ENCODE results near the gene SLC38A5. TPM values are rescaled to one million over a fixed set of nuclear protein-coding genes. Genes with fewer than 3 reads are reported as not detected.

Gene SLC38A5
- total and polyA plus RNA-seq, 2 experiments from 2014 or later: 20.7 to 47.7 TPM

GRCh38 chrX:48461830-48462229 lies 8.2 kb downstream of the SLC38A5 start:
- Histone ChIP-seq H4K20me1 (replicated peaks; ENCODE audit: insufficient read depth) (no peaks in the 10 kb centered on the region), H3K27ac (ENCODE audit: low read depth) (no peak overlapping the region), H3K4me3 (no peak overlapping the region), H3K9me2 (ENCODE audit: insufficient read depth) (no peaks in the 10 kb centered on the region), H3K79me2 (replicated peaks; ENCODE audit: insufficient read depth) (no peaks in the 10 kb centered on the region), H3K27me3 (ENCODE audit: insufficient read depth) (no peaks in the 10 kb centered on the region), H3F3A (replicated peaks; ENCODE audit: low read depth) (no peaks in the 10 kb centered on the region), H3K4me1 (ENCODE audit: insufficient read depth) (no peaks in the 10 kb centered on the region), H2AFZ (no peak overlapping the region), H3K4me2 (no peak overlapping the region), H3K36me3 (ENCODE audit: insufficient read depth) (no peaks in the 10 kb centered on the region; the same call in 1 of the 2 replicates)
- DNase-seq (ENCODE audit: low spot score): no peak
- H3K9me3 Mint-ChIP-seq: no peaks in the 10 kb centered on the region; the same call in 1 of the 3 replicates
- peaks cover 62% of the 10 kb centered on the region for H3K36me3 Mint-ChIP-seq (ENCODE audit: low read depth)
- ATAC-seq: no peak
- H3K27me3 Mint-ChIP-seq (ENCODE audit: insufficient read depth, low read depth, poor library complexity): peaks cover 2% of the 10 kb centered on the region
- no peak overlapping the region for H3K27ac Mint-ChIP-seq
- TF ChIP-seq ETS1 (IDR thresholded peaks at IDR 0.05) (no peak), STAT1 (IDR thresholded peaks at IDR 0.05; ENCODE audit: unreplicated experiment) (no peak), ZNF331 (CRISPR knock-in tag; IDR thresholded peaks at IDR 0.05; ENCODE audit: low read depth) (no peak), REST (IDR thresholded peaks at IDR 0.05; ENCODE audit: unreplicated experiment) (no peak), EZH2phosphoT487 (IDR thresholded peaks at IDR 0.05; ENCODE audit: unreplicated experiment) (no peak)
- H3K4me3 Mint-ChIP-seq: no peak overlapping the region
- H3K4me1 Mint-ChIP-seq: peaks cover 4% of the 10 kb centered on the region; the same call in 2 of the 3 replicates

- ATAC-seq (no peak), DNase-seq (ENCODE audit: low spot score) (no peak)
- H3K9me2 ChIP-seq (ENCODE audit: insufficient read depth): no peaks in the 10 kb centered on the region
- H3K27ac ChIP-seq (ENCODE audit: low read depth): no peak overlapping the region
- H3K27me3 ChIP-seq (ENCODE audit: insufficient read depth): no peaks in the 10 kb centered on the region
- no peak overlapping the region for H3K4me3 Mint-ChIP-seq
- no peaks in the 10 kb centered on the region; the same call in 1 of the 3 replicates for H3K9me3 Mint-ChIP-seq
- no peaks in the 10 kb centered on the region for H3K4me1 ChIP-seq (ENCODE audit: insufficient read depth)
- no peaks in the 10 kb centered on the region; the same call in 2 of the 3 replicates for H3K4me1 Mint-ChIP-seq
- H3K27ac Mint-ChIP-seq: no peak overlapping the region
- H3F3A ChIP-seq (replicated peaks; ENCODE audit: low read depth): no peaks in the 10 kb centered on the region
- H4K20me1 ChIP-seq (replicated peaks; ENCODE audit: insufficient read depth): no peaks in the 10 kb centered on the region
- H3K4me3 ChIP-seq: no peak overlapping the region
- H3K4me2 ChIP-seq: no peak overlapping the region
- H3K79me2 ChIP-seq (replicated peaks; ENCODE audit: insufficient read depth): no peaks in the 10 kb centered on the region
- H3K36me3 ChIP-seq (ENCODE audit: insufficient read depth): no peaks in the 10 kb centered on the region; the same call in 1 of the 2 replicates
- peaks cover 52% of the 10 kb centered on the region for H3K36me3 Mint-ChIP-seq (ENCODE audit: low read depth)
- H3K27me3 Mint-ChIP-seq (ENCODE audit: insufficient read depth, low read depth, poor library complexity): peaks cover 2% of the 10 kb centered on the region
- H2AFZ ChIP-seq: no peak overlapping the region
- no peak for TF ChIP-seq CREB1 (CRISPR knock-in tag; IDR thresholded peaks at IDR 0.05; ENCODE audit: low read depth)
- no peak for TF ChIP-seq CTCF (conservative IDR thresholded peaks at IDR 0.05; ENCODE audit: low read depth in 2 of 2)
- TF ChIP-seq EZH2phosphoT487 (IDR thresholded peaks at IDR 0.05; ENCODE audit: unreplicated experiment): no peak
- no peak for TF ChIP-seq ZNF462 (CRISPR knock-in tag; IDR thresholded peaks at IDR 0.05)
- TF ChIP-seq ZNF114 (CRISPR knock-in tag; IDR thresholded peaks at IDR 0.05): no peak
These were observed 9.5 kb downstream of the SLC38A5 start for GRCh38 chrX:48460606-48461005.
